ENCODE measurements around the gene STX1B.

STX1B gene

GRCh38 chr16:30986129-30986991, 24.1 kb downstream of the STX1B start:
- no peak overlapping the region for H3K4me3 ChIP-seq (ENCODE audit: low read depth, low read length)
- TF ChIP-seq CTCF (IDR thresholded peaks at IDR 0.05; ENCODE audit: low read depth, low read length): no peak

GRCh38 chr16:30985401-30986128, 24.9 kb downstream of the STX1B start:
- no peak for TF ChIP-seq CTCF (IDR thresholded peaks at IDR 0.05; ENCODE audit: low read depth, low read length)
- peak overlapping the region; percentile 38 for H3K4me3 ChIP-seq (ENCODE audit: low read depth, low read length)

DNA sequence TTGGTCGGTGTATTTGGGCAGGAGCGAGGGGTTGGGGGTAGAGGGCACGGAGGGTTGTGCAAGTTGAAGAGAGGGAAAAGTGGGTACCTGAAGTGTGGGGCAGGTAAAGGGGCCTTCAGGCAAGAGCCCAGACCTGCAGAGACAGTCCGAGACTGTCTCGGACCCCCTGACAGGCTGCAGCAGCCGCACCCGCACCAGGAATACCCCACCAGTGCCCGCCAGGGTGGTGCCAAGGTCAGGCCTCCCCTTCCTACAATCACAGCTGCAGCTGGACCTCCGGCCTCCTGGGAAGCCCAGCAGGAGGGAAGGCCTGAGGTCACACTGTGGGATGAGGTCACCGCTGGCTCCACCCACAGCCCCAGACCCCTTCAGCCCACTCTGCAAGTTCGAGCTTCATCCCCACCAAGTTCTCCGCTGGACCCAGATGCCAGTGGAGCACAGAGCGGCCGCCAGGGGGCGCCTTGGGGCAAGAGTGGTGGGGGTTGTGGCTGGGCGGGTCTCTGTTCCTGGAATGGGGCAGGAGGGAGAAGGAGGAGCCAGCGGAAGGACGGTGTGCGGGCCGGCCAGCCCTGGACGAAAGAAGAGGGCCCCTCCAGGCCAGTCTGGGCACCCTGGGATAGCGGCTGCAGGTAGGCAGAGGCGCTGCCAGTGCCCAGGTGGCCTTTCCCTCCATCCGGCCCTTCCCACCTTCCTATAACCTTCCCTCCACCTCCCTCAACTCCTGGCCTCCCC, 25.6 kb downstream of the STX1B start, which contains the start of gene HSD3B7:
TSS of gene HSD3B7 (plus strand) at position 539 of the 732 bp plus-strand sequence. CDS start 452 bp downstream, outside the sequence.
- peak within 1 kb of the TSS; percentile 38 for H3K4me3 ChIP-seq (ENCODE audit: low read depth, low read length)
- peak; percentile 82 for TF ChIP-seq CTCF (IDR thresholded peaks at IDR 0.05; ENCODE audit: low read depth, low read length)

- no peak overlapping the region for H3K4me3 ChIP-seq (ENCODE audit: low read depth, low read length)
- no peak for TF ChIP-seq CTCF (IDR thresholded peaks at IDR 0.05; ENCODE audit: low read depth, low read length)
Observed at GRCh38 chr16:30983898-30984610, 26.4 kb downstream of the STX1B start.

DNA sequence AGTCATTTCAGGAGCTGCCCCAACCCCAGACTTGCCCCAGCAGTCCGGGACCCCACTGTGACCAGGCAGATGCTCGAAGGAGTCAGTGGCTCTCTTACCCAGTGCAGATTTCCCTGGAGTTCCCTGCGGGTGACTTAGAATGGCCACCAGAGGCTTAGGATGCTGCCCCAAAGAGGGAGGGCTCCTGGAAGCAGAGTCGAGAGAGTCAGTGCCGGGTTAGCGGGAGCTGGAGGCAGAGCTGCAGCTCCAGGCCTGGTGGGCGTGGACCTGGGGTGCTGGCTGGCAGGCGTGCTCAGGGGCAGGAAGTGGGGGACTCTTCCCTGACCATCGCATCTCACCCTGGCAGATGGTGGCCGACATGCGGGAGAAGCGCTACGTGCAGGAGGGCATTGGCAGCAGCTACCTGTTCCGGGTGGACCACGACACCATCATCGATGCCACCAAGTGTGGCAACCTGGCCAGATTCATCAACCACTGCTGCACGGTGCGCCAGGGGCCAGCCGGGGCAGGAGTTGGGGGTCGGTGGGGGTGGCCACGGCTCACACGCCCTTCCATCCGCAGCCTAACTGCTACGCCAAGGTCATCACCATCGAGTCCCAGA, 27.0 kb downstream of the STX1B start:
- no peak for TF ChIP-seq CTCF (IDR thresholded peaks at IDR 0.05; ENCODE audit: low read depth, low read length)
- H3K4me3 ChIP-seq (ENCODE audit: low read depth, low read length): no peak overlapping the region

DNA sequence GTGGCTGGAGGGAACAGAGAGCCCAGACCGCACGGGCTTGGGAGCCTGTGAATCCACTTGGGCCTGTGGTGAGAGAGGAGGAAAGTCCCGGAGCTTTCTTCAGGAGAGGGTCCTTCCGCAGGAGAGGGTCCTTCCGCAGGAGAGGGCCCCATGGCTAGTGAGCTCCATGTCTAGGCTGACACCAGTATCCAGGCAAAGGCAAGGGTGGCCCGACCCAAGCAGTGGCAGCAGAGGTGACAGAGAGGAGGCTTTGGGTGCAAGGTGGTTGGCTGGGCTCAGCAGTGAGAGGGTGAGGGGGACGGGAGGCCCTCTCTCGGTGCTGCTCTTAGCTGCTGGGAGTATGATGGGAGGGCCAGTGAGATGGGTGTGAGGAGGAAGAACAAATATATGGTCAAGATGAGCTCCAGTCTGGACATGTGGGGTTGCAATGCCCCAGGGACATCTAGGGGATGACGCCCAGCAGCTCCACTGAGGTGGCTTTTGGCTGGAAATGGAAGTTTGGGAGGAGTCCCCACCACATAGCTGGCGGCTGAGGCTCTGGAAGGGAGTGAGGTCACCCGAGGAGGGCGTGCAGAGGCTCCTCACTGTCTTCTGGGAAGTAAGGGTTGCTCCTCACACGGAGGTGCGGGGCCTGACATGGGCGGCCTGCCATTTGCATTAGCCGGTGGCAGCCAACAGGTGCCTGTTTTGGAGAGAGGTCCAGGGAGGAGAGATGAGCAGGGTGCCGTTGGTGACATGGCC, 27.7 kb downstream of the STX1B start:
- no peak for TF ChIP-seq CTCF (IDR thresholded peaks at IDR 0.05; ENCODE audit: low read depth, low read length)

More for the DNA sequence above, 27.7 kb downstream of the STX1B start:
- H3K4me3 ChIP-seq (ENCODE audit: low read depth, low read length): no peak overlapping the region

Measured in WI38 (cell line).